ENCODE results near the gene CFAP70.
A peak's percentile ranks its signal among the peaks of the same experiment; 100 is the strongest.

GRCh38 chr10:73252445-73253224 lies 106.0 kb downstream of the CFAP70 start, which contains the start of gene MRPS16:
- TF ChIP-seq CTCF (IDR thresholded peaks at IDR 0.05), result no peak
- peak; percentile 61 to 64 for TF ChIP-seq POLR2A (IDR thresholded peaks at IDR 0.05)
